ENCODE data around the gene WWOX.

Gene WWOX

GRCh38 chr16:78363843-78364555 lies 264.5 kb downstream of the WWOX start:
- Mint-ChIP-seq H3K36me3 (ENCODE audit: low read depth) (no peaks in the 10 kb centered on the region), H3K27me3 (ENCODE audit: low read depth) (no peaks in the 10 kb centered on the region), H3K9me3 (no peaks in the 10 kb centered on the region), H3K4me3 (no peak overlapping the region), H3K27ac (no peak overlapping the region), H3K4me1 (ENCODE audit: low read depth) (no peaks in the 10 kb centered on the region)
- DNase-seq (ENCODE audit: low spot score): no peak

- Mint-ChIP-seq H3K4me1 (ENCODE audit: low read depth) (no peaks in the 10 kb centered on the region), H3K27me3 (ENCODE audit: low read depth) (no peaks in the 10 kb centered on the region), H3K9me3 (no peaks in the 10 kb centered on the region), H3K4me3 (no peak overlapping the region), H3K27ac (no peak overlapping the region), H3K36me3 (ENCODE audit: low read depth) (no peaks in the 10 kb centered on the region)
- no peak for DNase-seq (ENCODE audit: low spot score)
Measured at GRCh38 chr16:78364556-78364880, 265.1 kb downstream of the WWOX start.

- H3K4me3 Mint-ChIP-seq: no peak overlapping the region
- no peak for DNase-seq (ENCODE audit: low spot score)
- H3K27ac Mint-ChIP-seq: no peak overlapping the region
- H3K9me3 Mint-ChIP-seq: no peaks in the 10 kb centered on the region
- H3K4me1 Mint-ChIP-seq (ENCODE audit: low read depth): no peaks in the 10 kb centered on the region
- no peaks in the 10 kb centered on the region for H3K27me3 Mint-ChIP-seq (ENCODE audit: low read depth)
- no peaks in the 10 kb centered on the region for H3K36me3 Mint-ChIP-seq (ENCODE audit: low read depth)
Measured at GRCh38 chr16:78365366-78365765, 265.9 kb downstream of the WWOX start.

GRCh38 chr16:78368121-78369102 lies 269.0 kb downstream of the WWOX start:
- Mint-ChIP-seq H3K36me3 (ENCODE audit: low read depth) (no peaks in the 10 kb centered on the region), H3K4me1 (ENCODE audit: low read depth) (no peaks in the 10 kb centered on the region), H3K27me3 (ENCODE audit: low read depth) (no peaks in the 10 kb centered on the region), H3K27ac (no peak overlapping the region), H3K4me3 (no peak overlapping the region), H3K9me3 (no peaks in the 10 kb centered on the region)
- DNase-seq (ENCODE audit: low spot score): no peak

GRCh38 chr16:78372277-78372676 lies 272.8 kb downstream of the WWOX start:
- H3K36me3 Mint-ChIP-seq (ENCODE audit: low read depth): no peaks in the 10 kb centered on the region
- no peaks in the 10 kb centered on the region for H3K4me1 Mint-ChIP-seq (ENCODE audit: low read depth)
- DNase-seq (ENCODE audit: low spot score): no peak
- no peak overlapping the region for H3K27ac Mint-ChIP-seq
- H3K9me3 Mint-ChIP-seq: no peaks in the 10 kb centered on the region
- H3K4me3 Mint-ChIP-seq: no peak overlapping the region
- H3K27me3 Mint-ChIP-seq (ENCODE audit: low read depth): no peaks in the 10 kb centered on the region

GRCh38 chr16:78375055-78375679 lies 275.7 kb downstream of the WWOX start:
- H3K27ac Mint-ChIP-seq: no peak overlapping the region
- H3K36me3 Mint-ChIP-seq (ENCODE audit: low read depth): no peaks in the 10 kb centered on the region
- H3K9me3 Mint-ChIP-seq: no peaks in the 10 kb centered on the region
- no peaks in the 10 kb centered on the region for H3K4me1 Mint-ChIP-seq (ENCODE audit: low read depth)
- no peak for DNase-seq (ENCODE audit: low spot score)
- no peak overlapping the region for H3K4me3 Mint-ChIP-seq
- H3K27me3 Mint-ChIP-seq (ENCODE audit: low read depth): no peaks in the 10 kb centered on the region

- no peak overlapping the region for H3K4me3 Mint-ChIP-seq
- H3K36me3 Mint-ChIP-seq (ENCODE audit: low read depth): no peaks in the 10 kb centered on the region
- no peaks in the 10 kb centered on the region for H3K4me1 Mint-ChIP-seq (ENCODE audit: low read depth)
- DNase-seq (ENCODE audit: low spot score): no peak
- no peak overlapping the region for H3K27ac Mint-ChIP-seq
- H3K27me3 Mint-ChIP-seq (ENCODE audit: low read depth): no peaks in the 10 kb centered on the region
- no peaks in the 10 kb centered on the region for H3K9me3 Mint-ChIP-seq
Measured at GRCh38 chr16:78376452-78376851, 277.0 kb downstream of the WWOX start.

GRCh38 chr16:78377312-78377711 lies 277.9 kb downstream of the WWOX start:
- Mint-ChIP-seq H3K36me3 (ENCODE audit: low read depth) (no peaks in the 10 kb centered on the region), H3K4me3 (no peak overlapping the region), H3K27me3 (ENCODE audit: low read depth) (no peaks in the 10 kb centered on the region), H3K4me1 (ENCODE audit: low read depth) (no peaks in the 10 kb centered on the region), H3K27ac (no peak overlapping the region), H3K9me3 (no peaks in the 10 kb centered on the region)
- no peak for DNase-seq (ENCODE audit: low spot score)

GRCh38 chr16:78381060-78381459 lies 281.6 kb downstream of the WWOX start:
- no peaks in the 10 kb centered on the region for H3K4me1 Mint-ChIP-seq (ENCODE audit: low read depth)
- no peaks in the 10 kb centered on the region for H3K36me3 Mint-ChIP-seq (ENCODE audit: low read depth)
- H3K27ac Mint-ChIP-seq: no peak overlapping the region
- no peak for DNase-seq (ENCODE audit: low spot score)
- no peaks in the 10 kb centered on the region for H3K27me3 Mint-ChIP-seq (ENCODE audit: low read depth)
- H3K9me3 Mint-ChIP-seq: no peaks in the 10 kb centered on the region
- no peak overlapping the region for H3K4me3 Mint-ChIP-seq

GRCh38 chr16:78383118-78383517 lies 283.7 kb downstream of the WWOX start:
- DNase-seq (ENCODE audit: low spot score): no peak
- Mint-ChIP-seq H3K4me3 (no peak overlapping the region), H3K36me3 (ENCODE audit: low read depth) (no peaks in the 10 kb centered on the region), H3K9me3 (no peaks in the 10 kb centered on the region), H3K4me1 (ENCODE audit: low read depth) (no peaks in the 10 kb centered on the region), H3K27me3 (ENCODE audit: low read depth) (no peaks in the 10 kb centered on the region), H3K27ac (no peak overlapping the region)

GRCh38 chr16:78385086-78385805 lies 285.8 kb downstream of the WWOX start:
- Mint-ChIP-seq H3K4me1 (ENCODE audit: low read depth) (no peaks in the 10 kb centered on the region), H3K36me3 (ENCODE audit: low read depth) (no peaks in the 10 kb centered on the region), H3K27ac (no peak overlapping the region), H3K9me3 (no peaks in the 10 kb centered on the region), H3K4me3 (no peak overlapping the region), H3K27me3 (ENCODE audit: low read depth) (no peaks in the 10 kb centered on the region)
- DNase-seq (ENCODE audit: low spot score): no peak

GRCh38 chr16:78386557-78387324 lies 287.3 kb downstream of the WWOX start:
- DNase-seq (ENCODE audit: low spot score): no peak
- Mint-ChIP-seq H3K36me3 (ENCODE audit: low read depth) (no peaks in the 10 kb centered on the region), H3K4me1 (ENCODE audit: low read depth) (no peaks in the 10 kb centered on the region), H3K27ac (no peak overlapping the region), H3K4me3 (no peak overlapping the region), H3K9me3 (no peaks in the 10 kb centered on the region), H3K27me3 (ENCODE audit: low read depth) (no peaks in the 10 kb centered on the region)

GRCh38 chr16:78389009-78389498 lies 289.6 kb downstream of the WWOX start:
- no peak overlapping the region for H3K27ac Mint-ChIP-seq
- no peaks in the 10 kb centered on the region for H3K27me3 Mint-ChIP-seq (ENCODE audit: low read depth)
- no peaks in the 10 kb centered on the region for H3K36me3 Mint-ChIP-seq (ENCODE audit: low read depth)
- DNase-seq (ENCODE audit: low spot score): no peak
- H3K9me3 Mint-ChIP-seq: no peaks in the 10 kb centered on the region
- no peaks in the 10 kb centered on the region for H3K4me1 Mint-ChIP-seq (ENCODE audit: low read depth)
- H3K4me3 Mint-ChIP-seq: no peak overlapping the region
